Right atrium auricular region (tissue), 2 donors: ENCODE results near the gene CNTN4. TPM values are rescaled to one million over a fixed set of nuclear protein-coding genes. Genes with fewer than 3 reads are reported as not detected.

Experiments used
- DNase-seq: peaks from one replicate; pipeline ENCODE4 v3.0.0-alpha.2; 2019; ENCODE audit warnings: low spot score
- H3K27ac ChIP-seq, 2 donors: fragments of 200-600 bp; sonication (generic); 1 replicate in 1 of 2; 2 replicates in 1 of 2; pipeline ENCODE4 v1.5.1; 2016 to 2019
- H3K27me3 ChIP-seq, 2 donors: fragments of 200-600 bp; sonication (generic); one replicate each; pipeline versions ENCODE4 v1.5.1 to v1.6.0; 2017 to 2019
- H3K36me3 ChIP-seq: fragments of 200-600 bp; sonication (generic); one replicate; pipeline ENCODE4 v1.5.1; 2016
- H3K4me1 ChIP-seq, 2 donors: fragments of 200-600 bp; sonication (generic); one replicate each; pipeline versions ENCODE4 v1.5.1 to v1.6.0; 2017 to 2019
- H3K4me3 ChIP-seq, 2 donors: fragments of 200-600 bp; sonication (generic); 1 replicate in 1 of 2; 2 replicates in 1 of 2; pipeline ENCODE4 v1.5.1; 2017 to 2019; ENCODE audit warnings: mild to moderate bottlenecking in 1 of 2, moderate library complexity in 1 of 2
- H3K9me3 ChIP-seq, 2 donors: fragments of 200-600 bp; sonication (generic); one replicate each; pipeline ENCODE4 v1.5.1; 2019
- CTCF ChIP-seq, 2 donors: fragments of 200-600 bp; sonication (generic); IDR thresholded peaks; one replicate each; pipeline ENCODE4 v1.5.1; 2019; ENCODE audit warnings: antibody characterized with exemption in 2 of 2
- total RNA-seq, 2 donors: library from RNA; depleted of rRNA; stranded (reverse); fragments of >200 nt; gene quantifications; one replicate each; pipeline ENCODE4 v1.1.0, GENCODE V29; 2016

CNTN4 gene
- total RNA-seq, 2 donors from 2014 or later: 5.3 to 5.7 TPM

GRCh38 chr3:2554656-2555055 is 456.0 kb downstream of the CNTN4 start:
- Histone ChIP-seq H3K27ac (no peak overlapping the region), H3K4me1 (no peaks in the 10 kb centered on the region), H3K27me3 (no peaks in the 10 kb centered on the region), H3K9me3 (no peaks in the 10 kb centered on the region), H3K4me3 (no peak overlapping the region), H3K36me3 (no peaks in the 10 kb centered on the region)
- no peak for TF ChIP-seq CTCF (IDR thresholded peaks at IDR 0.05)
- DNase-seq: no peak

GRCh38 chr3:2558796-2559195 is 460.1 kb downstream of the CNTN4 start:
- no peak for TF ChIP-seq CTCF (IDR thresholded peaks at IDR 0.05)
- Histone ChIP-seq H3K27ac (no peak overlapping the region), H3K27me3 (no peaks in the 10 kb centered on the region), H3K36me3 (no peaks in the 10 kb centered on the region), H3K4me3 (no peak overlapping the region), H3K4me1 (no peaks in the 10 kb centered on the region), H3K9me3 (no peaks in the 10 kb centered on the region)
- DNase-seq: no peak

- TF ChIP-seq CTCF (IDR thresholded peaks at IDR 0.05): no peak
- H3K9me3 ChIP-seq: no peaks in the 10 kb centered on the region
- H3K4me1 ChIP-seq: no peaks in the 10 kb centered on the region
These were observed 468.8 kb downstream of the CNTN4 start for GRCh38 chr3:2567451-2567850.

GRCh38 chr3:2568156-2568555 is 469.5 kb downstream of the CNTN4 start:
- no peak for DNase-seq
- TF ChIP-seq CTCF (IDR thresholded peaks at IDR 0.05): no peak
- Histone ChIP-seq H3K36me3 (no peaks in the 10 kb centered on the region), H3K9me3 (no peaks in the 10 kb centered on the region), H3K4me1 (no peaks in the 10 kb centered on the region), H3K27me3 (no peaks in the 10 kb centered on the region), H3K27ac (no peak overlapping the region), H3K4me3 (no peak overlapping the region)

More at GRCh38 chr3:2567451-2567850, 468.8 kb downstream of the CNTN4 start:
- Histone ChIP-seq H3K36me3 (no peaks in the 10 kb centered on the region), H3K27ac (no peak overlapping the region), H3K27me3 (no peaks in the 10 kb centered on the region), H3K4me3 (no peak overlapping the region)
- DNase-seq: no peak

- Histone ChIP-seq H3K27ac (no peak overlapping the region), H3K4me1 (no peaks in the 10 kb centered on the region), H3K36me3 (no peaks in the 10 kb centered on the region), H3K27me3 (no peaks in the 10 kb centered on the region), H3K9me3 (no peaks in the 10 kb centered on the region), H3K4me3 (no peak overlapping the region)
- no peak for DNase-seq
- TF ChIP-seq CTCF (IDR thresholded peaks at IDR 0.05): no peak
These were observed 470.3 kb downstream of the CNTN4 start for GRCh38 chr3:2568929-2569328.

- Histone ChIP-seq H3K9me3 (no peaks in the 10 kb centered on the region), H3K27me3 (no peaks in the 10 kb centered on the region), H3K4me1 (peaks cover 0 to 12% of the 10 kb centered on the region in 2 donors), H3K27ac (no peak overlapping the region), H3K36me3 (no peaks in the 10 kb centered on the region), H3K4me3 (no peak overlapping the region)
- no peak for DNase-seq
- TF ChIP-seq CTCF (IDR thresholded peaks at IDR 0.05): no peak
These were observed 478.9 kb downstream of the CNTN4 start for GRCh38 chr3:2577571-2577970.
